ENCODE measurements around the gene MPDU1. TPM values are rescaled to one million over a fixed set of nuclear protein-coding genes. Genes with fewer than 3 reads are reported as not detected.
A peak's percentile ranks its signal among the peaks of the same experiment; 100 is the strongest.

Gene MPDU1
- total RNA-seq, 1 donor, result 64.1 TPM

- H4K20me1 ChIP-seq (ENCODE audit: insufficient read depth, low read length), result peaks cover 57% of the 10 kb centered on the region
- peaks cover 59% of the 10 kb centered on the region for H3K4me1 ChIP-seq (ENCODE audit: insufficient read depth, low read length)
- peaks cover 78% of the 10 kb centered on the region for H3K79me2 ChIP-seq (ENCODE audit: insufficient read depth, low read length)
- H3K36me3 ChIP-seq (ENCODE audit: insufficient read depth, low read length), result peaks cover 55% of the 10 kb centered on the region
- no peak for TF ChIP-seq CTCF (IDR thresholded peaks at IDR 0.05; ENCODE audit: extremely low read depth, low read depth, low read length)
- DNase-seq (ENCODE audit: insufficient read length, low spot score, missing footprints), result peak; percentile 72
- no peak overlapping the region for H2AFZ ChIP-seq (ENCODE audit: low read length)
- H3K9me3 ChIP-seq (ENCODE audit: low read depth, low read length), result no peaks in the 10 kb centered on the region
- no peak overlapping the region for H3K27ac ChIP-seq (ENCODE audit: low read depth, low read length)
- no peaks in the 10 kb centered on the region for H3K27me3 ChIP-seq (ENCODE audit: insufficient read depth, low read length)
- H3K4me3 ChIP-seq (ENCODE audit: insufficient read depth, low read length), result no peak overlapping the region
- H3K4me2 ChIP-seq (ENCODE audit: insufficient read depth, low read length), result peak overlapping the region; percentile 88
Observed at GRCh38 chr17:7576432-7576937, 7.2 kb upstream of the MPDU1 start.

- no peaks in the 10 kb centered on the region for H3K9me3 ChIP-seq (ENCODE audit: low read depth, low read length)
- H3K4me3 ChIP-seq (ENCODE audit: insufficient read depth, low read length), result no peak overlapping the region
- no peak overlapping the region for H3K4me2 ChIP-seq (ENCODE audit: insufficient read depth, low read length)
- peaks cover 84% of the 10 kb centered on the region for H3K79me2 ChIP-seq (ENCODE audit: insufficient read depth, low read length)
- H3K27ac ChIP-seq (ENCODE audit: low read depth, low read length), result peak overlapping the region; percentile 31
- H3K4me1 ChIP-seq (ENCODE audit: insufficient read depth, low read length), result peaks cover 56% of the 10 kb centered on the region
- DNase-seq (ENCODE audit: insufficient read length, low spot score, missing footprints), result peak; percentile 50
- peaks cover 52% of the 10 kb centered on the region for H3K36me3 ChIP-seq (ENCODE audit: insufficient read depth, low read length)
- TF ChIP-seq CTCF (IDR thresholded peaks at IDR 0.05; ENCODE audit: extremely low read depth, low read depth, low read length), result no peak
- peaks cover 57% of the 10 kb centered on the region for H4K20me1 ChIP-seq (ENCODE audit: insufficient read depth, low read length)
- H2AFZ ChIP-seq (ENCODE audit: low read length), result no peak overlapping the region
- no peaks in the 10 kb centered on the region for H3K27me3 ChIP-seq (ENCODE audit: insufficient read depth, low read length)
Observed at GRCh38 chr17:7577327-7578199, 6.1 kb upstream of the MPDU1 start.

GRCh38 chr17:7579001-7579833 is 4.4 kb upstream of the MPDU1 start, which contains the start of gene CD68:
Gene CD68 (plus strand): TSS chr17:7579638. CDS start chr17:7579678, 40 bp downstream.
- peaks cover 78% of the 10 kb centered on the region for H3K79me2 ChIP-seq (ENCODE audit: insufficient read depth, low read length)
- H2AFZ ChIP-seq (ENCODE audit: low read length), result no peak within 1 kb of the TSS
- H3K4me1 ChIP-seq (ENCODE audit: insufficient read depth, low read length), result peaks cover 61% of the 10 kb centered on the region
- H4K20me1 ChIP-seq (ENCODE audit: insufficient read depth, low read length), result peaks cover 46% of the 10 kb centered on the region
- peak within 1 kb of the TSS; percentile 71 for H3K27ac ChIP-seq (ENCODE audit: low read depth, low read length)
- peaks cover 47% of the 10 kb centered on the region for H3K36me3 ChIP-seq (ENCODE audit: insufficient read depth, low read length)
- DNase-seq (ENCODE audit: insufficient read length, low spot score, missing footprints), result peak; percentile 96
- no peaks in the 10 kb centered on the region for H3K9me3 ChIP-seq (ENCODE audit: low read depth, low read length)
- H3K4me2 ChIP-seq (ENCODE audit: insufficient read depth, low read length), result peak within 1 kb of the TSS; percentile 74
- H3K27me3 ChIP-seq (ENCODE audit: insufficient read depth, low read length), result no peaks in the 10 kb centered on the region
- no peak for TF ChIP-seq CTCF (IDR thresholded peaks at IDR 0.05; ENCODE audit: extremely low read depth, low read depth, low read length)
- peak within 1 kb of the TSS; percentile 61 for H3K4me3 ChIP-seq (ENCODE audit: insufficient read depth, low read length)

Data from osteoblast (primary cell).